ENCODE results near the gene RFK.
"Not testable (repeated sequence)": the region's sequence is repeated elsewhere in the genome, so short reads cannot be mapped to it uniquely, and the experiment has no call there.

The RFK gene

GRCh38 chr9:76394195-76394959 is at the start of gene RFK:
TSS of gene RFK (minus strand) at chr9:76394426. CDS start at chr9:76394171, 255 bp downstream.
- no peak for DNase-seq

DNA sequence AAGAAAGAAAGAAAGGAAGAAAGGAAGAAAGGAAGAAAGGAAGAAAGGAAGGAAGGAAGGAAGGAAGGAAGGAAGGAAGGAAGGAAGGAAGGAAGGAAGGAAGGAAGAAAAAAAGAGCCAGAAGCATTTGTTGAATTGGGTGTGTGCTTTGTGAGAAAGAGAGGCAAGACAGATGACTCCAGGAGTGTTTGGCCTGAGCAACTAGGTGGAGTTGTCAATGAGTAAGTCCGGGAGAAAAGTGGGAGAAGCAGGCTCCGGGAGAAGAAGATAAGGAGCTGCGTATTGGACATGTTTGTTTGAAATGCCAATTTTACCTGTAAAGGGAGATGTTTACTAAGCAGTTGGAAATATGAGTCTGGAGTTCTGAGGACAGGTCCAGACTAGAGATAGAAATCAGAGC is 49.7 kb upstream of the RFK start:
- no peak for DNase-seq

DNA sequence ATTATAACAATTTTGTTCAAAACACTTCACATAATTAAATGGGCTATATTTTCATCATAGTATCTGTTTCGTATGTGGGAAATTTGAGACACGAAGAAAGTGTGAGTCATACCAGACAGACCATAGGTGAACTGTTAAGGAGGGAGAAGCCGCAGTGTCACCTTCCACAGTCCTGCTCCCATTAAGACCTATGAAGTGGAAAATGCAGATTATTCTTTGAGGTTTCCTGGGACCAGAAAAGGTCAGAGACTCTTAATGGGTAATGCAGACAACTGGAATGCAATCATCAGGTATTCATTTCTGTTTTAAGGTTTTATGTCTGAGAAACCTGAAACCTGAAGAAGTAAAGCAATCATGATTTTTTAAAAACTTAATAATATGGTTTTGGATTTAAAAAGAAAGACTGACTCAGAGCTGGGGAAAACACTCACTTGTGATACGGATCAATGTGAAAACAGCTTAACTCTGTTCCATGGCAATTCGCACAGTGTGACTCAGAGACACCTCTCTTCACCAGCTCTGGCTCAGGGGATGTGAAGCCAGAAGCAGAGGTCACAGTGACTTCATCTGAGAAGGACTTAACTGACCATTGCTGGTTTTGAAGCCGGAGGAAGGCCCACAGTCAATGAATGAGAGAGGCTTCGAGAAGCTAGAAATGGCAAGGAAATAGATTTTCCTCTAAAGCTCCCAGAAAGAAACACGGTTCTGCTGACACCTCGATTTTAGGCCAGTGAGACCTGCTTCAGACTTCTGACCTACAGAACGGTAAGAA is 47.5 kb upstream of the RFK start:
- DNase-seq, result no peak

GRCh38 chr9:76438841-76439588 is 44.8 kb upstream of the RFK start:
- no peak for DNase-seq

DNA sequence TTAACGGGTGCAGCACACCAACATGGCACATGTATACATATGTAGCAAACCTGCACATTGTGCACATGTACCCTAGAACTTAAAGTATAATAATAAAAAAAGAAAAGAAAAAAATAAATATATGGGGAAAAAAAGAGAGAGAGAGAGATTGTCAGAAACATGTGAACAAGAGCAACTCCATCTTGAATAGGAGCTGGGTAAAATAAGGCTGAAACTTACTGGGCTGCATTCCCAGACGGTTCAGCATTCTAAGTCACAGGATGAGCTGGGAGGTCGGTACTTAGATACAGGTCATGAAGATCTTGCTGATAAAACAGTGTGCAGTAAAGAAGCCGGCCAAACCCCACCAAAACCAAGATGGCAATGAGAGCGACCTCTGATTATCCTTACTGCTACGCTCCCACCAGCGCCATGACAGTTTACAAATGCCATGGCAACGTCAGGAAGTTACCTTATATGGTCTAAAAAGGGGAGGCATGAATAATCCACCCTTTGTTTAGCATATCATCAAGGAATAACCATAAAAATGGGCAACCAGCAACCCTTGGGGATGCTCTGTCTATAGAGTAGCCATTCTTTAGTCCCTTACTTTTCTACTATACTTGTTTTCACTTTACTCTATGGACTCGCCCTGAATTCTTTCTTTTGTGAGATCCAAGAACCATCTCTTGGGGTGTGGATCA is 42.9 kb upstream of the RFK start:
- not testable (repeated sequence) for DNase-seq

DNA sequence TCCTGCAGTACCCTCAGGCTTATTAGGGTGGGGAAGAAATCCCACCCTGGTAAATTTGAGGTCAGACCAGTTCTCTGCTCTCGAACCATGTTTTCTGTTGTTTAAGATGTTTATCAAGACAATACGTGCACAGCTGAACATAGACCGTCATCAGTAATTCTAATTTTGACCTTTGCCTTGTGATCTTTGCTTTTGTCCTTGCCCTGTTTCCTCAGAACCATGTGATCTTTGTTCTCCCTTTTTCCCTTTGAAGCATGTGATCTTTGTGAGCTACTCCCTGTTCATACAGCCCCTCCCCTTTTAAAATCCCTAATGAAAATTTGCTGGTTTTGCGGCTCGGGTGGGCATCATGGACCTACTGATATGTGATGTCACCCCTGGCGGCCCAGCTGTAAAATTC is 40.7 kb upstream of the RFK start:
- DNase-seq, result not testable (repeated sequence)

GRCh38 chr9:76433836-76434235 is 39.6 kb upstream of the RFK start:
- DNase-seq, result no peak

DNA sequence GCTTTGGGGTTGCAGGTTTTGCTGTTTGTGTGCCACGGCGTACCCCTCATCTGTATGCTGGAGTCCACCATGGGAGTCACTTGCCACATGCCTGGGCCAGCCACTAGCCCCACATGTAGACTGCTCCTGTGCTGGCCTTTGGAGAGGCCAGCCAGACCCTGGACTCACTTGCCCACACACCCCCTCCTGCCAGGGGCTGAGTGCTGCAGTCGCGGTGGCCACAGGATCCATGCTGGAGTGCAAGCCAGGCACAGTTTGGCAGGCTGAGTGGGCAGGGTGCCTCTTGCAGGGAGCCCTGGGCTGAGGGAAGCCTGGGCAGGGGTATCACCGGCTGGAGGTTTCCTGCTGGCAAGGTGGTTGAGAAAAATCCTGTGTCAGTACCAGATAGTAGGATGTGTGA is 39.2 kb upstream of the RFK start:
- no peak for DNase-seq

DNA sequence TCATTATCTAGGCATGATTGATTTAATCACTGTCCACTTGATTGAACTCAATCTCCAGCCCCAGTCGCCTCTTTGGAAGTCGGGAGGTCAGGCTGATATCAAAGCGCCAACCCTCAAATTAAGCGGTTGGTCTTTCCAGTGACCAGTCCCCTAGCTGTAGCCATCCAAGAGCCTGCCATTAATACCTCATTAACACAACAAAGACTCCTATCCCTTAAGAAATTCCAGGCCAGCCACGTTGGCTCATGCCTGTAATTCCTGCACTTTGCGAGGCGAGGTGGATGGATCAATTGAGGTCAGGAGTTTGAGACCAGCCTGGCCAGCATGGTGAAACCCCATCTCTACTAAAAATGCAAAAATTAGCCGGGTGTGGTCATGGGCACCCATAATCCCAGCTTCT is 37.4 kb upstream of the RFK start:
- DNase-seq, result no peak

DNA sequence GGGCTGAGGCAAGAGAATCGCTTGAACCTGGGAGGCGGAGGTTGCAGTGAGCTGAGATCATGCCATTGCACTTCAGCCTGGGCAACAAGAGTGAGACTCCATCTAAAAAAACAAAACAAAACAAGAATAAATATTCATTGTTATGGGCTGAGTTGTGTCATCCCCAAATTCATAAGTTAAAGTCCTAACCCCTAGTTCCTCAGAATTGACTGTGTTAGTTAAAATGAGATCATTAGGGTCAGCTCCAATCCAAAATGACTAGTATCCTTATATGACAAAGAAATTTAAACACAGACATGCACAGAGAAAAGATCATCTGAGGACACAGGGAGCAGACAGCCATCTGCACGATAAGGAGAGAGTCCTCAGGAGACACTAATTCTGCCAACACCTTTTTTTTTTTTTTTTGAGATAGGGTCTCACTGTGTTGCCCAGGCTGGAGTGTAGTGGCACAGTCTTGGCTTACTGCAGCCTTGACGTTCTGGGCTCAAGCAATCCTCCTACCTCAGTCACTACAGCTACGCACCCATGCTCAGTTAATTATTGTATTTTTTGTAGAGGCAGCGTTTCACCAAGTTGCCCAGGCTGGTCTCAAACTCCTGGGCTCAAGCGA is 32.7 kb upstream of the RFK start:
- DNase-seq, result no peak

DNA sequence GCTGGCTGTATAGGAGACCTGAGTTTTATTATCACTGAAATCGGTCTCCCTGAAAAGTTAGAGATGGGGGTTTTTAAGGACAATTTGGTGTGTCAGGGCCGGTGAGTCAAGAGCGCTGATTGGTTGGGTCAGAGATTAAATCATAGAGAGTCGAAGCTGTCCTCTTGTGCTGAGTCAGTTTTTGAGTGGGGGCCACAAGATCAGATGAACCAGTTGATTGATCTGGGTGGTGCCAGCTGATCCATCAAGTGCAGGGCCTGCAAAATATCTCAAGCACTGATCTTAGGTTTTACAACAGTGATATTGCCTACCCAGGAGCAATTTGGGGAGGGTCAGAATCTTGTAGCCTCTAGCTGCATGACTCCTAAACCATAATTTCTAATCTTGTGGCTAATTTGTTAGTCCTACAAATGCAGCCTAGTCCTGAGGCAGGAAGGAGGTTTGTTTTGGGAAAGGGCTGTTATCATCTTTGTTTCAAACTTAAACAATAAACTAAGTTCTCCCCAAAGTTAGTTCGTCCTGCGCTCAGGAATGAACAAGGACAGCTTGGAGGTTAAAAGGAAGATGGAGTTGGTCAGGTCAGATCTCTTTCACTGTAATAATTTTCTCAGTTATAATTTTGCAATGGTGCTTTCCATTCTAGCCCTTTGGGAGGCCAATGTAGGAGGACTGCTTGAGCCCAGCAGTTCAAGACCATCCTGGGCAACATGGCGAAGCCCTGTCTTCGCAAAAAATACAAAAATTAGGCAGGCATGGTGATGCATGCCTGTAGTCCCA is 31.6 kb upstream of the RFK start:
- no peak for DNase-seq

- DNase-seq, result no peak
Observed at GRCh38 chr9:76424491-76424890, 30.3 kb upstream of the RFK start.

- DNase-seq, result no peak
Observed at GRCh38 chr9:76423216-76424177, 29.3 kb upstream of the RFK start.

- no peak for DNase-seq
Observed at GRCh38 chr9:76419782-76420380, 25.7 kb upstream of the RFK start.

GRCh38 chr9:76417394-76417793 is 23.2 kb upstream of the RFK start:
- no peak for DNase-seq

DNA sequence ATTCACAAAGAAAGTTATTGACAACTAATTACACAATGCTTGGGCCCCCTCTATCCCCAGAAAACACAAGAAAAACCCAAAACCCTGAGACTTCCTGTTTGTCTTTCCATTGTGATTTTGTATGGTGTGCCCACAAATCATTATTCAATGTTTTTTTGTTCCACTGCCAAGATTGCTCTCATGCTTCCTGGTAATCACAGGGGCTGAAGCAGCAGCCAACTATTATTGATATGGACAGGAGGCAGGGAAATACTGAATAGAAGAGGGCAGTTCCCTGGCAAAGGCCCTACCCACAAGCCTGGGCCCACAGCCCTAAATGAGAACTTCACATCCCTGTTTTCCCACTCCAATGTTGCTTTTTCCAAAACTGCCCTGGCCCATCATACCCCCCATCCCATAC is 21.5 kb upstream of the RFK start:
- no peak for DNase-seq

- DNase-seq, result no peak
Observed at GRCh38 chr9:76415154-76415553, 20.9 kb upstream of the RFK start.

- DNase-seq, result no peak
Observed at GRCh38 chr9:76414661-76415060, 20.4 kb upstream of the RFK start.

DNA sequence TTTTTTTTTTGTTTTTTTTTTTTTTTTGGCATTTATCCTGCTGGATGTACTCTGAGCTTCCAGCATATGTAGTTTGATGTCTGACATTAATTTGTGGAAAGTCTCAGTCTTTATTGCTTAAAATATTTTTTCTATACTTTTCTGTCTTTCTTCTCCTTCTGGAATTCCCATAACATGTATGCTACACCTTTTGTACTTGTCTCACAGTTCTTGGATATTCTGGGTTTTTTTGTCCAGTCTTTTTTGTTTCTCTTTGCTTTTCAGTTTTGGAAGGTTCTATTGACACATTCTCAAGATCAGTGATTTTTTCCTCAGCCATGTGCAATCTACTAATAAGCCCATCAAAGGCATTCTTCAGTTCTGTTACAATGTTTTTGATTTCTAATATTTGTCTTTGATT is 19.4 kb upstream of the RFK start:
- DNase-seq, result no peak

GRCh38 chr9:76412638-76413037 is 18.4 kb upstream of the RFK start:
- DNase-seq, result no peak

Measured in NCI-H187 treated with DMSO at 0.1 percent for 48 hours (cell line).